ENCODE measurements around the gene TDRD9. TPM values are rescaled to one million over a fixed set of nuclear protein-coding genes. Genes with fewer than 3 reads are reported as not detected.

The TDRD9 gene
- polyA plus RNA-seq, 3 donors, result 2.4 to 3.6 (median 2.7) TPM

- no peak for DNase-seq (ENCODE audit: low read depth in 3 of 3, low spot score in 2 of 3)
Measured at GRCh38 chr14:104023325-104024055, 95.2 kb downstream of the TDRD9 start.

GRCh38 chr14:104025534-104025933 lies 97.3 kb downstream of the TDRD9 start:
- DNase-seq (ENCODE audit: low read depth in 3 of 3, low spot score in 2 of 3), result no peak

DNA sequence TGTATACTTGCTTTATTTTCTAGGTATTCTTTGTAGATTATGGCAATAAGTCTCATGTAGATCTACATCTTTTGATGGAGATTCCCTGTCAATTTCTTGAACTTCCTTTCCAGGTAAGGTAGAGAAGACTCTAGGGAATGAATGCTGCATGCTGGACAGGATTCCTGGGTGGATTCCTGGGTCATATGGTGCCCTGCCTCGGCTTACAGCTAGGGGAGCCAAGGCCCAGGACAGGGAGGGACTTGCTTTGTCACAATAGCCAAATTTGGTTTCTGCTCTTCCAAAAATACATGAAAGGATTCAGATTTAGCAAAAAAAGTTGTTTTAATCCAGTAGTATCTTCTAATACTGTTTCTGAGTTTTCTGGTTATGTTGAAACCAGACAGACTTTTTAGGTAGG lies 97.8 kb downstream of the TDRD9 start:
- DNase-seq (ENCODE audit: low read depth in 3 of 3, low spot score in 2 of 3), result no peak

DNA sequence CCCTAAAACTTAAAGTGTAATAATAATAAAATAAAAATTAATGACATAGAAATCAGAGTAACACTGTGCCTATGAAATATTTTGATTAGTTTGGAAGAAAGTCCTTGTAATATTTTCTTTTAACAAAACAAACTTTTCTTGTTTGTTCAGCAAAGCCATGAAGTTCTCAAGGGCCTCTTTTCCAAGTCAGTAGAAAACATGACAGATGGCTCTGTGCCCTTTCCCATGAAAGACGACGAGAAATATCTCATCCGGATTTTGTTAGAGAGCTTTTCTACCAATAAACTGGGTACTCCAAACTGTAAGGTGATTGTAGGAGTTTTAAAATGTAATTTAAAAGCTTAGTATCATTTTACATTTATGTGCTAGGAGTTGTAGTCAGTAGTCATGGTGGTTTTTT lies 102.7 kb downstream of the TDRD9 start:
- no peak for DNase-seq (ENCODE audit: low read depth in 3 of 3, low spot score in 2 of 3)

- no peak for DNase-seq (ENCODE audit: low read depth in 3 of 3, low spot score in 2 of 3)
Measured at GRCh38 chr14:104031384-104031783, 103.1 kb downstream of the TDRD9 start.

DNA sequence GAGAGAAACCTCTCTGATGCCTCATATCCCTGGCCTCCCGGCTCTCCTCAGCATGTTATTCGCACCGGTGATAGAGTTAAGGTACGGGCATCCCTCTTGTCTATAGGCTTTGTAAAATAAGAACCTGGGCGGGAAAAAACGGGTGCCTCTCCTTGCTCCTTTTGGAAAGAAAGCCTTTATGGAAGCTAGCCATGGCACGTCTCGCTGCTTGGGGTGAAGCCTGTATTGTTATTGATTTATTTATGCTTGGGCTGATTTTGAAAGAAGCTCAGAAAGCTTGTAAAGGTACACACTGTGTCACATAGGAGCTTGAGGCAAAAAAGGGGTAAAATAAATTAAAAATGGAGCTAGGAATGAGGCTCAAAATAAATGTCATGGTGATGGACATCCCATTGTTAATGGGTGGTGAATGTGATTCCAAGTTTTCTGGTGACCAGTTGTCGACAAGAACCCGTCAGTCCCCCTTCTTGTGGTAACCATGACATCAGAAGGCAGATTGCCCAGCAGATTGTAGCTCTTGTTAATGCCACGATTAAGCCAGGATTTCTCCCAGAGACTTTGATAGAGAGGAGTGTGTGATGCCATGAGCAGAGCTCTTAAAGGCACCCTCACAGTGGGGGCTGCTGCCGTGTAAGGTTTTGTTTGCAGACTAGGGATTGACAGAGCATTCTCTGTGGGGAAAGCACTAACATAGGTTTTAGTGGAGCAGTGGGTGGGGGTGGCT lies 106.9 kb downstream of the TDRD9 start:
- no peak for DNase-seq (ENCODE audit: low read depth in 3 of 3, low spot score in 2 of 3)

- no peak for DNase-seq (ENCODE audit: low read depth in 3 of 3, low spot score in 2 of 3)
Measured at GRCh38 chr14:104036212-104036611, 108.0 kb downstream of the TDRD9 start.

DNA sequence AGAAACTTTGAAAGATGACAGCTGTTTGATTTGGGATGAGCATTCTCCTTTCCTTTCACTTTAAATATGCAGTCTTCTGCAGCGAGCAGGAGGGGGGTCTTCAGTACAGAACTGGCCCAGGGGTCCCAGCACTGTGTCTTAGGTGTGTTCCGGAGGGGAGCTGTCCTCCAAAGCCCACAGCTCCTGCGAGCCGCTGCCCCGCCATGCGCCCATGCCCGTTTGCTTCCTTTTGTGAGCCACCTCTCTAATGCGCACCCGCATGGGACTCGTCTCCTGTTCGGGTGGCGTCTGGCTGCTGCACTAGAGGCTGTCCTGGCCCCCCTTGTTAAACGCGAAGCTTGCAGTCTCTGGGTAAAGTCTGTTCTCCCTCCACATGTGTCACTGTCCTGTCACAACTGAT lies 108.8 kb downstream of the TDRD9 start:
- no peak for DNase-seq (ENCODE audit: low read depth in 3 of 3, low spot score in 2 of 3)

GRCh38 chr14:104037903-104038302 lies 109.6 kb downstream of the TDRD9 start:
- DNase-seq (ENCODE audit: low read depth in 3 of 3, low spot score in 2 of 3), result no peak

DNA sequence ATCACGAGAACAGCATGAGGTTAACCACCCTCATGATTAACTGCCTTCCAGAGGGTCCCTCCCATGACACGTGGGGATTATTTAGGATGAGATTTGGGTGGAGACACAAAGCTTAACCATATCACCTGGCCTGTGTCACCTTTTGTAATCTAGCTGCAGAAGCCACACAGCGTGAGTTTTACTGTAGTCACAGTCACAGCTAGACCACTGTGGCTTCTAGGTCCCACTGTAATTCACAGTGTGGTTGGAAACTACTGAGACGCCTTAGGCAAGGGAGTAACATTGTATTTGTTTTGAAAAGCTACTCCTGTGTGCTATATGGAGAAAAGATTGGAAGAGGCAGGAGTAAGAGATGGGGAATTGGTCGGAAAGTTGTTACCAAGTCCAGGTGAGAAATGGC lies 111.0 kb downstream of the TDRD9 start:
- no peak for DNase-seq (ENCODE audit: low read depth in 3 of 3, low spot score in 2 of 3)

- no peak for DNase-seq (ENCODE audit: low read depth in 3 of 3, low spot score in 2 of 3)
Measured at GRCh38 chr14:104040539-104040938, 112.3 kb downstream of the TDRD9 start.

DNA sequence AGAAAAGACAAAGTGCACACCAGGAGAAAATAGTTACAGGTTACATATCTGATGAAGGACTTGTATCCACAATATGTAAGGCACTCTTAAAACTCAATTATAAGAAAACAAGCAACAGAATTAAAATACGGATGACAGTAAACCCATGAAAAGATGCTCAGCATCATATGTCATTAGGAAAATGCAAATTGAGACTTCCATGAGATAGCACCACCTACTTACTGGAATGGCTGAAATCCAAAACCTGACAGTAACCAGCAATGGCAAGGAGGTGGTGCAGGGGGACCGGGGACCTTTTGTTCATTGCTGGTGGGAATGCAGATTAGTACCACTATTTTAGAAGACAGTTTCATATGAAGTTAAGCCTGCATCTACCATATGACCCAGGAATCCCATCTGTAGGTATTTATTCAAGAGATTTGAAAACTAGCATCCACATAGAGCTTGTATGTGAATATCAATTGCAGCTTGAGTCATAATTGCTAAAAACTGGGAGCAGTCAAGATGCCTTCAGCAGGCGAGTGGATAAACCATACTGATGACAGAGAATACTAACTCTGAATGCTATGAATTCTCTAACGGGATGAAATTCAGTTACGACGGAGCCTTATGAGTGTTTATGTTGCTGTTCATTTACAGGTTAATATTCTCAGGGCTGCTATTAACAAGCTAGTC lies 113.3 kb downstream of the TDRD9 start:
- DNase-seq (ENCODE audit: low read depth in 3 of 3, low spot score in 2 of 3), result no peak

DNA sequence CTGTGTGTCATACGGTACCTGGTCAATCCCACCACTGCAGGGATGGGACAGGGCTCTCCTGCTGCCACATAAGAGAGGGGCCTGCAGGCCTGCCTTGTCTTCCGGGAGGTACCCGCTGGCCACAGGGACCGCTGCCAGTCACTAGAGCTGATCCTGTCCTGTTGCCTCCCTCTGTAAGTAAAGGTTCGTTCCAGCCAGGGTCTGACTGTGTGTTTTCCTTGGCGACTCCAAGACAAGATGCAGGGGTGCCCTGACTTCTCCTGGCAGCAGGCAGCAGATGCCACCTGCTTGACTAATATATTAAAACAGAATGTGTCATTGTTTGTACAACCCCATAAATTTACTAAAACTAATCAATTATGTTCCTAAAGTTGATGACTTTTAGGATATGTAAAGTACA lies 115.8 kb downstream of the TDRD9 start:
- DNase-seq (ENCODE audit: low read depth in 3 of 3, low spot score in 2 of 3), result no peak

DNA sequence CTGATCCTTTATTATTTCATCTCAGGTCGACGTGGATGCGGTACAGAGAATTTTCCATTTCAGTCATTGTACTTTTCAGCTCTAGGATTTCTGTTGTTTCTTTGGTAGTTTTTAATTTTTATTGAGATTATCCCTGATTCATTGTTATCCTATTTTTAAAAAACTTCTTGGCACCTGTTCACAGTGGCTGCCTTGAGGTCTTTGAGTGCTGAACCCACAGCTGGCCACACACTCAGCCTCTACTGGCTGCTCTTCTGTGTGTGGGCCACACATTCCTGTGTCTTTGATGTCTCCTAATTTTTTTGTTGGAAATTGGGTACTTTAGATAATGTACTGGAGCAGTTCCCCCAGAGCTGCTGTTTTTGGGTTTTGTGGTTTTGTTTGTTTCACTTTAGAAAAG lies 119.5 kb downstream of the TDRD9 start:
- DNase-seq (ENCODE audit: low read depth in 3 of 3, low spot score in 2 of 3), result no peak

GRCh38 chr14:104048758-104049507 lies 120.7 kb downstream of the TDRD9 start:
- no peak for DNase-seq (ENCODE audit: low read depth in 3 of 3, low spot score in 2 of 3)

GRCh38 chr14:104049576-104050240 lies 121.5 kb downstream of the TDRD9 start:
- DNase-seq (ENCODE audit: low read depth in 3 of 3, low spot score in 2 of 3), result no peak

- DNase-seq (ENCODE audit: low read depth in 3 of 3, low spot score in 2 of 3), result no peak
Measured at GRCh38 chr14:104051092-104051813, 123.0 kb downstream of the TDRD9 start.

- no peak for DNase-seq (ENCODE audit: low read depth in 3 of 3, low spot score in 2 of 3)
Measured at GRCh38 chr14:104054222-104054905, 126.1 kb downstream of the TDRD9 start.

DNA sequence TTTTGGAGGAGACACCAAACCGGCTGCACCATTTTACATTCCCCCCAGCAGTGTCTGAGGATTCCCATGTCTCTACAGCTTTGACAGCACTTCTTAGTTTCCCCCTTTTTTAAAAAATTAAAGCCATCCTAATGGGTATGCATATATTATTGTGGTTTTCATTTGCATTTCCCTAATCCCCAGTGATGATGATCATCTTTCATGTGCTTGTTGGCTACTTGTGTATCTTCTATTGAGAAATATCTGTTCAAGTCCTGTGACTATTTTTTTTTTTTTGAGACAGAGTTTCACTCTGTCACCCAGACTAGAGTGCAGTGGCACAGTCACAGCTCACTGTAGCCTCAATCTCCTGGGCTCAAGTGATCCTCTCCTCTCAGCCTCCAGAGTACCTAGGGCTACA lies 134.0 kb downstream of the TDRD9 start:
- no peak for DNase-seq (ENCODE audit: low read depth in 3 of 3, low spot score in 2 of 3)
